Stimulated activated CD8-positive, alpha-beta memory T cell treated with anti-CD3 and anti-CD28 coated beads, Interleukin-15, amount 100 ng/mL, for 1 hour (primary cell): ENCODE data around the gene PRND.
"Not testable (repeated sequence)": the region's sequence is repeated elsewhere in the genome, so short reads cannot be mapped to it uniquely, and the experiment has no call there.

Experiments
- DNase-seq: peaks from one replicate; pipeline ENCODE4 v3.0.0-alpha.2; 2020; ENCODE audit warnings: low read depth

Gene PRND

GRCh38 chr20:4737857-4738627 is 16.3 kb downstream of the PRND start:
- DNase-seq, result no peak

- DNase-seq, result peak; percentile 61
Observed at GRCh38 chr20:4740774-4741431, 19.2 kb downstream of the PRND start.

GRCh38 chr20:4748847-4749246 is 27.1 kb downstream of the PRND start:
- DNase-seq, result no peak

GRCh38 chr20:4749326-4749725 is 27.6 kb downstream of the PRND start:
- DNase-seq, result no peak

- no peak for DNase-seq
Observed at GRCh38 chr20:4750381-4750780, 28.7 kb downstream of the PRND start.

GRCh38 chr20:4759100-4759884 is 37.6 kb downstream of the PRND start:
- DNase-seq, result not testable (repeated sequence)

- no peak for DNase-seq
Observed at GRCh38 chr20:4763261-4763660, 41.6 kb downstream of the PRND start.

- DNase-seq, result no peak
Observed at GRCh38 chr20:4763723-4764510, 42.2 kb downstream of the PRND start.

GRCh38 chr20:4764805-4765204 is 43.1 kb downstream of the PRND start:
- DNase-seq, result no peak

- no peak for DNase-seq
Observed at GRCh38 chr20:4765681-4766080, 44.0 kb downstream of the PRND start.

- no peak for DNase-seq
Observed at GRCh38 chr20:4766631-4767030, 44.9 kb downstream of the PRND start.

GRCh38 chr20:4767084-4767483 is 45.4 kb downstream of the PRND start:
- DNase-seq, result no peak

- no peak for DNase-seq
Observed at GRCh38 chr20:4769328-4769727, 47.6 kb downstream of the PRND start.

GRCh38 chr20:4770026-4770425 is 48.3 kb downstream of the PRND start:
- DNase-seq, result no peak

GRCh38 chr20:4771004-4771403 is 49.3 kb downstream of the PRND start:
- no peak for DNase-seq

- no peak for DNase-seq
Observed at GRCh38 chr20:4772132-4772531, 50.4 kb downstream of the PRND start.

- not testable (repeated sequence) for DNase-seq
Observed at GRCh38 chr20:4773014-4773413, 51.3 kb downstream of the PRND start.

- no peak for DNase-seq
Observed at GRCh38 chr20:4773736-4774135, 52.0 kb downstream of the PRND start.

- DNase-seq, result no peak
Observed at GRCh38 chr20:4774207-4774606, 52.5 kb downstream of the PRND start.

GRCh38 chr20:4775322-4776078 is 53.8 kb downstream of the PRND start:
- DNase-seq, result no peak

GRCh38 chr20:4776079-4776630 is 54.4 kb downstream of the PRND start:
- DNase-seq, result no peak
